GM23338 (cell line): ENCODE results near the gene ASTE1. TPM values are rescaled to one million over a fixed set of nuclear protein-coding genes. Genes with fewer than 3 reads are reported as not detected.

ENCODE experiments used
- ATAC-seq: fragments of 200-7000 bp; cut with Tn5 transposase; 3 replicates; pipeline ENCODE4 v1.9.1; 2020
- DNase-seq: peaks from one replicate; pipeline ENCODE4 v3.0.0-alpha.2; 2015; ENCODE audit warnings: low spot score
- H2AFZ ChIP-seq: fragments of 200-600 bp; sonication (generic); 2 replicates; pipeline ENCODE4 v1.8.0; 2016; ENCODE audit warnings: antibody characterized with exemption, mild to moderate bottlenecking, moderate library complexity
- H3F3A ChIP-seq: fragments of 200-600 bp; sonication (generic); replicated peaks from 2 replicates; pipeline ENCODE4 v1.8.0; 2017; ENCODE audit warnings: antibody characterized with exemption, mixed run types, low read depth
- H3K27ac ChIP-seq: fragments of 200-600 bp; sonication (generic); 2 replicates; pipeline ENCODE4 v1.6.1; 2016; ENCODE audit warnings: low read depth
- H3K27me3 ChIP-seq: fragments of 200-600 bp; sonication (generic); 2 replicates; pipeline ENCODE4 v1.8.0; 2016; ENCODE audit warnings: mild to moderate bottlenecking, mixed run types, moderate library complexity; ENCODE audit not compliant: insufficient read depth
- H3K36me3 ChIP-seq: fragments of 200-600 bp; sonication (generic); 2 replicates; pipeline ENCODE4 v1.8.0; 2016; ENCODE audit warnings: mild to moderate bottlenecking; ENCODE audit not compliant: insufficient read depth
- H3K4me1 ChIP-seq: fragments of 200-600 bp; sonication (generic); 2 replicates; pipeline ENCODE4 v1.8.0; 2016; ENCODE audit warnings: mild to moderate bottlenecking, moderate library complexity; ENCODE audit not compliant: insufficient read depth
- H3K4me2 ChIP-seq: fragments of 200-600 bp; sonication (generic); 2 replicates; pipeline ENCODE4 v1.7.1; 2017; ENCODE audit warnings: mixed run types
- H3K4me3 ChIP-seq: fragments of 200-600 bp; sonication (generic); 2 replicates; pipeline ENCODE4 v1.6.1; 2016; ENCODE audit warnings: mixed run types
- H3K79me2 ChIP-seq: fragments of 200-600 bp; sonication (generic); replicated peaks from 2 replicates; pipeline ENCODE4 v1.8.0; 2017; ENCODE audit warnings: mild to moderate bottlenecking; ENCODE audit not compliant: insufficient read depth
- H3K9me2 ChIP-seq: fragments of 200-600 bp; sonication (generic); 2 replicates; pipeline ENCODE4 v1.8.0; 2017; ENCODE audit not compliant: insufficient read depth
- H4K20me1 ChIP-seq: fragments of 200-600 bp; sonication (generic); replicated peaks from 2 replicates; pipeline ENCODE4 v1.8.0; 2017; ENCODE audit warnings: mild to moderate bottlenecking; ENCODE audit not compliant: insufficient read depth
- H3K27ac Mint-ChIP-seq: 2 replicates; pipeline ENCODE4 v1.8.0; 2020; ENCODE audit warnings: inconsistent platforms, mild to moderate bottlenecking, moderate library complexity, mixed read lengths
- H3K27me3 Mint-ChIP-seq: 3 replicates; pipeline ENCODE4 v1.8.0; 2022; ENCODE audit warnings: low read depth, mild to moderate bottlenecking, moderate library complexity, mixed read lengths, inconsistent platforms; ENCODE audit not compliant: insufficient read depth, poor library complexity
- H3K36me3 Mint-ChIP-seq: 3 replicates; pipeline ENCODE4 v1.8.0; 2021; ENCODE audit warnings: low read depth, mild to moderate bottlenecking, inconsistent platforms, moderate library complexity, mixed read lengths
- H3K4me1 Mint-ChIP-seq: 3 replicates; pipeline ENCODE4 v1.8.0; 2020; ENCODE audit warnings: mild to moderate bottlenecking, inconsistent platforms, mixed read lengths
- H3K4me3 Mint-ChIP-seq: 3 replicates; pipeline ENCODE4 v1.8.0; 2021; ENCODE audit warnings: moderate library complexity, mild to moderate bottlenecking, inconsistent platforms, mixed read lengths
- H3K9me3 Mint-ChIP-seq: 3 replicates; pipeline ENCODE4 v1.8.0; 2020; ENCODE audit warnings: moderate library complexity, mild to moderate bottlenecking, inconsistent platforms, mixed read lengths
- CREB1 ChIP-seq: fragments of 250-450 bp; sonication (Bioruptor Pico); IDR thresholded peaks from 2 replicates; pipeline ENCODE4 v1.5.0; 2020; ENCODE audit warnings: low read depth, mild to moderate bottlenecking, moderate library complexity
- EZH2phosphoT487 ChIP-seq: fragments of 200-600 bp; sonication (generic); IDR thresholded peaks from one replicate; pipeline ENCODE4 v1.8.1; 2018; ENCODE audit warnings: antibody characterized with exemption; ENCODE audit not compliant: unreplicated experiment
- NANOG ChIP-seq: IDR thresholded peaks from 2 replicates; pipeline ENCODE4 v1.6.1; 2016; ENCODE audit warnings: antibody characterized with exemption, borderline replicate concordance
- ZNF114 ChIP-seq: fragments of 250-450 bp; sonication (Bioruptor Pico); IDR thresholded peaks from 2 replicates; pipeline ENCODE4 v1.5.0; 2020; ENCODE audit warnings: mild to moderate bottlenecking, moderate library complexity
- polyA plus RNA-seq: library from polyadenylated mRNA; unstranded; fragments of >200 nt; fragmentation: Nextera tagmentation; extraction: Ambion mirVana; gene quantifications from 2 replicates; pipeline ENCODE4 v1.2.1, GENCODE V29; 2016
- total RNA-seq: library from RNA; depleted of rRNA; stranded (reverse); fragments of >200 nt; shearing (Covaris generic); gene quantifications from 2 replicates; pipeline ENCODE4 v1.2.3, GENCODE V29; 2014
- TF ChIP-seq, protein P1 (sequence below), 2 experiments: fragments of 200-600 bp in 1 of 2; sonication (generic) in 1 of 2; conservative IDR thresholded peaks; 2 replicates each; pipeline versions ENCODE4 v1.5.1 to v1.6.1; 2016 to 2017; ENCODE audit warnings: antibody characterized with exemption in 2 of 2, low read depth in 2 of 2, mild to moderate bottlenecking in 2 of 2, moderate library complexity in 1 of 2
- TF ChIP-seq, protein P2 (sequence below): IDR thresholded peaks from one replicate; pipeline ENCODE4 v1.6.1; 2018; ENCODE audit warnings: antibody characterized with exemption; ENCODE audit not compliant: unreplicated experiment
- TF ChIP-seq, protein P3 (sequence below): fragments of 250-450 bp; sonication (Bioruptor Pico); IDR thresholded peaks from 2 replicates; pipeline ENCODE4 v1.5.0; 2020; ENCODE audit warnings: mild to moderate bottlenecking, moderate library complexity
- TF ChIP-seq, protein P4 (sequence below): IDR thresholded peaks from 2 replicates; pipeline ENCODE4 v1.6.1; 2016; ENCODE audit warnings: antibody characterized with exemption

ASTE1 gene
- total and polyA plus RNA-seq, 2 experiments from 2014 or later, result 4.9 to 8.9 TPM

DNA sequence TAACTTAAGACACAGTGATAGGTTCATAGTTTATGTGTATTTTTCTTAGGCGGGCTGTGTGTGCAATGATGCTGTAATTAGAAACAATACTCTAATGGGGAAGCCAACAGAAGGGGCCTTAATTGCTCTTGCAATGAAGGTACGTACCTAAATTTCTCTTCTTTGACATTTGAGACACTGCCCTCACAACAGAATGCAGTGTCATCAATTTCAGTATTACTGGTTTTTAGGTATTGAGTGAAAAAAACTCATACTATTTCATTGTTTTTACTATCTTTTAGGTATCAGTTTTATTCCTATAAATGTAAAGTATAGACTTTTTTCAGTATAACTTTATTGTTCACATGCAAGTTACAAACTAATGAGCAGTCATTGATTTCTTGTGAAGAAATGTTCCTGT is 59.3 kb downstream of the ASTE1 start:
- Histone ChIP-seq H3K27ac (no peak overlapping the region), H3K4me2 (no peak overlapping the region), H3K36me3 (no peaks in the 10 kb centered on the region; the same call in 1 of the 2 replicates), H3F3A (no peaks in the 10 kb centered on the region), H3K4me1 (peaks cover 7% of the 10 kb centered on the region), H3K9me2 (no peaks in the 10 kb centered on the region), H2AFZ (no peak overlapping the region), H4K20me1 (no peaks in the 10 kb centered on the region), H3K79me2 (no peaks in the 10 kb centered on the region), H3K27me3 (no peaks in the 10 kb centered on the region), H3K4me3 (no peak overlapping the region)
- Mint-ChIP-seq H3K4me1 (peaks cover 8% of the 10 kb centered on the region; the same call in 2 of the 3 replicates), H3K27ac (no peak overlapping the region), H3K36me3 (peaks cover 33% of the 10 kb centered on the region), H3K27me3 (no peaks in the 10 kb centered on the region), H3K9me3 (no peaks in the 10 kb centered on the region), H3K4me3 (no peak overlapping the region)
- DNase-seq (no peak), ATAC-seq (no peak)
- TF ChIP-seq EZH2phosphoT487 (no peak), ZNF114 (CRISPR knock-in tag) (no peak), CREB1 (CRISPR knock-in tag) (no peak), NANOG (no peak)
- TF ChIP-seq, protein P1, sequence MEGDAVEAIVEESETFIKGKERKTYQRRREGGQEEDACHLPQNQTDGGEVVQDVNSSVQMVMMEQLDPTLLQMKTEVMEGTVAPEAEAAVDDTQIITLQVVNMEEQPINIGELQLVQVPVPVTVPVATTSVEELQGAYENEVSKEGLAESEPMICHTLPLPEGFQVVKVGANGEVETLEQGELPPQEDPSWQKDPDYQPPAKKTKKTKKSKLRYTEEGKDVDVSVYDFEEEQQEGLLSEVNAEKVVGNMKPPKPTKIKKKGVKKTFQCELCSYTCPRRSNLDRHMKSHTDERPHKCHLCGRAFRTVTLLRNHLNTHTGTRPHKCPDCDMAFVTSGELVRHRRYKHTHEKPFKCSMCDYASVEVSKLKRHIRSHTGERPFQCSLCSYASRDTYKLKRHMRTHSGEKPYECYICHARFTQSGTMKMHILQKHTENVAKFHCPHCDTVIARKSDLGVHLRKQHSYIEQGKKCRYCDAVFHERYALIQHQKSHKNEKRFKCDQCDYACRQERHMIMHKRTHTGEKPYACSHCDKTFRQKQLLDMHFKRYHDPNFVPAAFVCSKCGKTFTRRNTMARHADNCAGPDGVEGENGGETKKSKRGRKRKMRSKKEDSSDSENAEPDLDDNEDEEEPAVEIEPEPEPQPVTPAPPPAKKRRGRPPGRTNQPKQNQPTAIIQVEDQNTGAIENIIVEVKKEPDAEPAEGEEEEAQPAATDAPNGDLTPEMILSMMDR (conservative IDR thresholded peaks at IDR 0.05; ENCODE audit: low read depth in 2 of 2), result no peak
- TF ChIP-seq, protein P2, sequence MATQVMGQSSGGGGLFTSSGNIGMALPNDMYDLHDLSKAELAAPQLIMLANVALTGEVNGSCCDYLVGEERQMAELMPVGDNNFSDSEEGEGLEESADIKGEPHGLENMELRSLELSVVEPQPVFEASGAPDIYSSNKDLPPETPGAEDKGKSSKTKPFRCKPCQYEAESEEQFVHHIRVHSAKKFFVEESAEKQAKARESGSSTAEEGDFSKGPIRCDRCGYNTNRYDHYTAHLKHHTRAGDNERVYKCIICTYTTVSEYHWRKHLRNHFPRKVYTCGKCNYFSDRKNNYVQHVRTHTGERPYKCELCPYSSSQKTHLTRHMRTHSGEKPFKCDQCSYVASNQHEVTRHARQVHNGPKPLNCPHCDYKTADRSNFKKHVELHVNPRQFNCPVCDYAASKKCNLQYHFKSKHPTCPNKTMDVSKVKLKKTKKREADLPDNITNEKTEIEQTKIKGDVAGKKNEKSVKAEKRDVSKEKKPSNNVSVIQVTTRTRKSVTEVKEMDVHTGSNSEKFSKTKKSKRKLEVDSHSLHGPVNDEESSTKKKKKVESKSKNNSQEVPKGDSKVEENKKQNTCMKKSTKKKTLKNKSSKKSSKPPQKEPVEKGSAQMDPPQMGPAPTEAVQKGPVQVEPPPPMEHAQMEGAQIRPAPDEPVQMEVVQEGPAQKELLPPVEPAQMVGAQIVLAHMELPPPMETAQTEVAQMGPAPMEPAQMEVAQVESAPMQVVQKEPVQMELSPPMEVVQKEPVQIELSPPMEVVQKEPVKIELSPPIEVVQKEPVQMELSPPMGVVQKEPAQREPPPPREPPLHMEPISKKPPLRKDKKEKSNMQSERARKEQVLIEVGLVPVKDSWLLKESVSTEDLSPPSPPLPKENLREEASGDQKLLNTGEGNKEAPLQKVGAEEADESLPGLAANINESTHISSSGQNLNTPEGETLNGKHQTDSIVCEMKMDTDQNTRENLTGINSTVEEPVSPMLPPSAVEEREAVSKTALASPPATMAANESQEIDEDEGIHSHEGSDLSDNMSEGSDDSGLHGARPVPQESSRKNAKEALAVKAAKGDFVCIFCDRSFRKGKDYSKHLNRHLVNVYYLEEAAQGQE, result no peak
- TF ChIP-seq, protein P3, sequence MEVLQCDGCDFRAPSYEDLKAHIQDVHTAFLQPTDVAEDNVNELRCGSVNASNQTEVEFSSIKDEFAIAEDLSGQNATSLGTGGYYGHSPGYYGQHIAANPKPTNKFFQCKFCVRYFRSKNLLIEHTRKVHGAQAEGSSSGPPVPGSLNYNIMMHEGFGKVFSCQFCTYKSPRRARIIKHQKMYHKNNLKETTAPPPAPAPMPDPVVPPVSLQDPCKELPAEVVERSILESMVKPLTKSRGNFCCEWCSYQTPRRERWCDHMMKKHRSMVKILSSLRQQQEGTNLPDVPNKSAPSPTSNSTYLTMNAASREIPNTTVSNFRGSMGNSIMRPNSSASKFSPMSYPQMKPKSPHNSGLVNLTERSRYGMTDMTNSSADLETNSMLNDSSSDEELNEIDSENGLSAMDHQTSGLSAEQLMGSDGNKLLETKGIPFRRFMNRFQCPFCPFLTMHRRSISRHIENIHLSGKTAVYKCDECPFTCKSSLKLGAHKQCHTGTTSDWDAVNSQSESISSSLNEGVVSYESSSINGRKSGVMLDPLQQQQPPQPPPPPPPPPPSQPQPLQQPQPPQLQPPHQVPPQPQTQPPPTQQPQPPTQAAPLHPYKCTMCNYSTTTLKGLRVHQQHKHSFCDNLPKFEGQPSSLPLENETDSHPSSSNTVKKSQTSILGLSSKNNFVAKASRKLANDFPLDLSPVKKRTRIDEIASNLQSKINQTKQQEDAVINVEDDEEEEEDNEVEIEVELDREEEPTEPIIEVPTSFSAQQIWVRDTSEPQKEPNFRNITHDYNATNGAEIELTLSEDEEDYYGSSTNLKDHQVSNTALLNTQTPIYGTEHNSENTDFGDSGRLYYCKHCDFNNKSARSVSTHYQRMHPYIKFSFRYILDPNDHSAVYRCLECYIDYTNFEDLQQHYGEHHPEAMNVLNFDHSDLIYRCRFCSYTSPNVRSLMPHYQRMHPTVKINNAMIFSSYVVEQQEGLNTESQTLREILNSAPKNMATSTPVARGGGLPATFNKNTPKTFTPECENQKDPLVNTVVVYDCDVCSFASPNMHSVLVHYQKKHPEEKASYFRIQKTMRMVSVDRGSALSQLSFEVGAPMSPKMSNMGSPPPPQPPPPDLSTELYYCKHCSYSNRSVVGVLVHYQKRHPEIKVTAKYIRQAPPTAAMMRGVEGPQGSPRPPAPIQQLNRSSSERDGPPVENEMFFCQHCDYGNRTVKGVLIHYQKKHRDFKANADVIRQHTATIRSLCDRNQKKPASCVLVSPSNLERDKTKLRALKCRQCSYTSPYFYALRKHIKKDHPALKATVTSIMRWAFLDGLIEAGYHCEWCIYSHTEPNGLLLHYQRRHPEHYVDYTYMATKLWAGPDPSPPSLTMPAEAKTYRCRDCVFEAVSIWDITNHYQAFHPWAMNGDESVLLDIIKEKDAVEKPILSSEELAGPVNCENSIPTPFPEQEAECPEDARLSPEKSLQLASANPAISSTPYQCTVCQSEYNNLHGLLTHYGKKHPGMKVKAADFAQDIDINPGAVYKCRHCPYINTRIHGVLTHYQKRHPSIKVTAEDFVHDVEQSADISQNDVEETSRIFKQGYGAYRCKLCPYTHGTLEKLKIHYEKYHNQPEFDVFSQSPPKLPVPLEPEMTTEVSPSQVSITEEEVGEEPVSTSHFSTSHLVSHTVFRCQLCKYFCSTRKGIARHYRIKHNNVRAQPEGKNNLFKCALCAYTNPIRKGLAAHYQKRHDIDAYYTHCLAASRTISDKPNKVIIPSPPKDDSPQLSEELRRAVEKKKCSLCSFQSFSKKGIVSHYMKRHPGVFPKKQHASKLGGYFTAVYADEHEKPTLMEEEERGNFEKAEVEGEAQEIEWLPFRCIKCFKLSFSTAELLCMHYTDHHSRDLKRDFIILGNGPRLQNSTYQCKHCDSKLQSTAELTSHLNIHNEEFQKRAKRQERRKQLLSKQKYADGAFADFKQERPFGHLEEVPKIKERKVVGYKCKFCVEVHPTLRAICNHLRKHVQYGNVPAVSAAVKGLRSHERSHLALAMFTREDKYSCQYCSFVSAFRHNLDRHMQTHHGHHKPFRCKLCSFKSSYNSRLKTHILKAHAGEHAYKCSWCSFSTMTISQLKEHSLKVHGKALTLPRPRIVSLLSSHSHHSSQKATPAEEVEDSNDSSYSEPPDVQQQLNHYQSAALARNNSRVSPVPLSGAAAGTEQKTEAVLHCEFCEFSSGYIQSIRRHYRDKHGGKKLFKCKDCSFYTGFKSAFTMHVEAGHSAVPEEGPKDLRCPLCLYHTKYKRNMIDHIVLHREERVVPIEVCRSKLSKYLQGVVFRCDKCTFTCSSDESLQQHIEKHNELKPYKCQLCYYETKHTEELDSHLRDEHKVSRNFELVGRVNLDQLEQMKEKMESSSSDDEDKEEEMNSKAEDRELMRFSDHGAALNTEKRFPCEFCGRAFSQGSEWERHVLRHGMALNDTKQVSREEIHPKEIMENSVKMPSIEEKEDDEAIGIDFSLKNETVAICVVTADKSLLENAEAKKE (CRISPR knock-in tag), result no peak
- TF ChIP-seq, protein P4, sequence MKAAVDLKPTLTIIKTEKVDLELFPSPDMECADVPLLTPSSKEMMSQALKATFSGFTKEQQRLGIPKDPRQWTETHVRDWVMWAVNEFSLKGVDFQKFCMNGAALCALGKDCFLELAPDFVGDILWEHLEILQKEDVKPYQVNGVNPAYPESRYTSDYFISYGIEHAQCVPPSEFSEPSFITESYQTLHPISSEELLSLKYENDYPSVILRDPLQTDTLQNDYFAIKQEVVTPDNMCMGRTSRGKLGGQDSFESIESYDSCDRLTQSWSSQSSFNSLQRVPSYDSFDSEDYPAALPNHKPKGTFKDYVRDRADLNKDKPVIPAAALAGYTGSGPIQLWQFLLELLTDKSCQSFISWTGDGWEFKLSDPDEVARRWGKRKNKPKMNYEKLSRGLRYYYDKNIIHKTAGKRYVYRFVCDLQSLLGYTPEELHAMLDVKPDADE, result no peak
